Fibroblast of lung (primary cell): ENCODE results near the gene PWWP2B. TPM values are rescaled to one million over a fixed set of nuclear protein-coding genes. Genes with fewer than 3 reads are reported as not detected.

Experiments
- DNase-seq, 2 donors: peaks; one replicate each; pipeline versions ENCODE4 v3.0.0 to v3.0.0-alpha.2; 2010; ENCODE audit warnings: low read depth in 2 of 2
- H2AFZ ChIP-seq: 2 replicates; pipeline ENCODE4 v1.5.1; 2012; ENCODE audit warnings: low read length, control low read depth, inconsistent platforms
- H3K27ac ChIP-seq: 2 replicates; pipeline ENCODE4 v1.5.1; 2011; ENCODE audit warnings: low read length, control low read depth; ENCODE audit not compliant: insufficient read depth
- H3K27me3 ChIP-seq: 2 replicates; pipeline ENCODE4 v1.5.1; 2011; ENCODE audit warnings: mild to moderate bottlenecking, low read length; ENCODE audit not compliant: control insufficient read depth, insufficient read depth
- H3K36me3 ChIP-seq: 2 replicates; pipeline ENCODE4 v1.5.1; 2011; ENCODE audit warnings: low read length; ENCODE audit not compliant: control insufficient read depth, insufficient read depth
- H3K4me1 ChIP-seq: 2 replicates; pipeline ENCODE4 v1.5.1; 2011; ENCODE audit warnings: low read length; ENCODE audit not compliant: control insufficient read depth, insufficient read depth; ENCODE audit errors: extremely low read depth
- H3K4me2 ChIP-seq: 2 replicates; pipeline ENCODE4 v1.5.1; 2011; ENCODE audit warnings: low read length, control low read depth; ENCODE audit not compliant: insufficient read depth; ENCODE audit errors: extremely low read depth
- H3K4me3 ChIP-seq, 4 experiments: fragments of 200-600 bp in 1 of 4; sonication (generic) in 1 of 4; replicated peaks in 1 of 4; 2 replicates each; pipeline ENCODE4 v1.5.1; 2011 to 2016; ENCODE audit warnings: low read length in 4 of 4, low read depth in 3 of 4, mild to moderate bottlenecking in 3 of 4, control low read depth in 2 of 4, inconsistent platforms in 1 of 4, mixed read lengths in 1 of 4; ENCODE audit not compliant: insufficient read depth in 1 of 4; ENCODE audit errors: control extremely low read depth in 1 of 4
- H3K79me2 ChIP-seq: 2 replicates; pipeline ENCODE4 v1.5.1; 2012; ENCODE audit warnings: mild to moderate bottlenecking, low read length, inconsistent platforms; ENCODE audit not compliant: control insufficient read depth, insufficient read depth
- H3K9ac ChIP-seq: 2 replicates; pipeline ENCODE4 v1.5.1; 2011; ENCODE audit warnings: mild to moderate bottlenecking, low read length, control low read depth; ENCODE audit not compliant: insufficient read depth
- H3K9me3 ChIP-seq: 2 replicates; pipeline ENCODE4 v1.5.1; 2012; ENCODE audit warnings: low read depth, low read length; ENCODE audit not compliant: control insufficient read depth, insufficient read depth
- H4K20me1 ChIP-seq: 2 replicates; pipeline ENCODE4 v1.5.1; 2011; ENCODE audit warnings: low read length; ENCODE audit not compliant: control insufficient read depth, insufficient read depth; ENCODE audit errors: extremely low read depth
- EZH2 ChIP-seq: IDR thresholded peaks from 2 replicates; pipeline ENCODE4 v1.5.1; 2012; ENCODE audit warnings: low read length, control low read depth, mild to moderate bottlenecking; ENCODE audit errors: missing control alignments
- polyA plus RNA-seq, 2 donors: library from polyadenylated mRNA; depleted of rRNA in 1 of 2; stranded (reverse) in 1 of 2; unstranded in 1 of 2; fragments of >200 nt; gene quantifications; 2 replicates each; pipeline ENCODE4 v1.2.1, GENCODE V29; 2011 to 2012; ENCODE audit warnings: missing spikeins in 1 of 2
- total RNA-seq: library from RNA; depleted of rRNA; stranded (reverse); fragments of >200 nt; gene quantifications from 2 replicates; pipeline ENCODE4 v1.2.1, GENCODE V29; 2014
- TF ChIP-seq, protein P1 (sequence below), 2 donors: IDR thresholded peaks in 1 of 2; conservative IDR thresholded peaks in 1 of 2; 1 replicate in 1 of 2; 2 replicates in 1 of 2; pipeline ENCODE4 v1.5.1; 2011 to 2012; ENCODE audit warnings: low read length in 2 of 2, control low read depth in 1 of 2, inconsistent platforms in 1 of 2, low read depth in 1 of 2, mild to moderate bottlenecking in 1 of 2

The PWWP2B gene
- total and polyA plus RNA-seq, 2 donors (not counting 1 experiment from before 2014, with no cell fraction given) = 1.5 to 15.9 TPM

- Histone ChIP-seq H3K4me2 (no peak overlapping the region), H3K4me1 (no peaks in the 10 kb centered on the region), H3K27ac (no peak overlapping the region), H2AFZ (no peak overlapping the region), H3K27me3 (no peaks in the 10 kb centered on the region), H3K36me3 (peaks cover 3% of the 10 kb centered on the region), H3K4me3 (no peak overlapping the region), H3K79me2 (no peaks in the 10 kb centered on the region), H4K20me1 (no peaks in the 10 kb centered on the region), H3K9ac (no peak overlapping the region), H3K9me3 (no peaks in the 10 kb centered on the region)
- TF ChIP-seq, protein P1, sequence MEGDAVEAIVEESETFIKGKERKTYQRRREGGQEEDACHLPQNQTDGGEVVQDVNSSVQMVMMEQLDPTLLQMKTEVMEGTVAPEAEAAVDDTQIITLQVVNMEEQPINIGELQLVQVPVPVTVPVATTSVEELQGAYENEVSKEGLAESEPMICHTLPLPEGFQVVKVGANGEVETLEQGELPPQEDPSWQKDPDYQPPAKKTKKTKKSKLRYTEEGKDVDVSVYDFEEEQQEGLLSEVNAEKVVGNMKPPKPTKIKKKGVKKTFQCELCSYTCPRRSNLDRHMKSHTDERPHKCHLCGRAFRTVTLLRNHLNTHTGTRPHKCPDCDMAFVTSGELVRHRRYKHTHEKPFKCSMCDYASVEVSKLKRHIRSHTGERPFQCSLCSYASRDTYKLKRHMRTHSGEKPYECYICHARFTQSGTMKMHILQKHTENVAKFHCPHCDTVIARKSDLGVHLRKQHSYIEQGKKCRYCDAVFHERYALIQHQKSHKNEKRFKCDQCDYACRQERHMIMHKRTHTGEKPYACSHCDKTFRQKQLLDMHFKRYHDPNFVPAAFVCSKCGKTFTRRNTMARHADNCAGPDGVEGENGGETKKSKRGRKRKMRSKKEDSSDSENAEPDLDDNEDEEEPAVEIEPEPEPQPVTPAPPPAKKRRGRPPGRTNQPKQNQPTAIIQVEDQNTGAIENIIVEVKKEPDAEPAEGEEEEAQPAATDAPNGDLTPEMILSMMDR (conservative IDR thresholded peaks at IDR 0.05 in 1 of 2, IDR thresholded peaks at IDR 0.05 in 1 of 2; ENCODE audit: low read depth in 1 of 2, low read length in 2 of 2) = peak; percentile 19 to 64
- TF ChIP-seq EZH2 = no peak
- no peak for DNase-seq
These were observed 36.1 kb upstream of the PWWP2B start for GRCh38 chr10:132360766-132361447.

GRCh38 chr10:132361581-132362101 is 35.4 kb upstream of the PWWP2B start:
- Histone ChIP-seq H3K36me3 (peaks cover 6% of the 10 kb centered on the region), H3K27ac (no peak overlapping the region)

DNA sequence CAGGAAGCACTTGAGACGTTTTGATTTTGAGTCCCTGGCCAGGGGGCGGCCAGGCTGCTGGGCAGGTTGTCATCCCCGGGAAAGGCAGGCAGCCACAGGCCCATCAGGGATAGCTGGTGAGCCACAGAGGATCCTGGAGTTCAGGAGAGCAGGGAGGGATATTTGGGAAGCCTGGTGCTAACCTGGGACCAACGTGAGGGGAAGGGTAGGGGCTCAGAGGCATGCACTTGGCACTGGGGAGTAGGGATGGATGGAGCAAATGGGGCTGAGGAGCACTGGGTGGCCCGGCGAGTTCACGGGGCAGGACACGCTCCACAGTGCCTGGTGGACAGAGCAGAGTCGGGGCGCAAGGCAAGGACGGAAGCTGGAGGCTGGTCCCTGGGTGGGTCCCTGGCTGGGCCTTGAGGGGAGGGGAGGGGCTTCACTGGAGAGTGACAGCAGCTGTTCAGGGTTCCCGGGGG is 34.8 kb upstream of the PWWP2B start:
- no peak overlapping the region for H3K4me3 ChIP-seq
- H2AFZ ChIP-seq = no peak overlapping the region
- H4K20me1 ChIP-seq = no peaks in the 10 kb centered on the region
- no peak overlapping the region for H3K27ac ChIP-seq
- no peaks in the 10 kb centered on the region for H3K27me3 ChIP-seq
- H3K9ac ChIP-seq = no peak overlapping the region
- no peak overlapping the region for H3K4me2 ChIP-seq
- H3K36me3 ChIP-seq = peaks cover 6% of the 10 kb centered on the region
- no peaks in the 10 kb centered on the region for H3K9me3 ChIP-seq
- no peak for DNase-seq
- TF ChIP-seq EZH2 = no peak
- TF ChIP-seq, protein P1 (conservative IDR thresholded peaks at IDR 0.05 in 1 of 2, IDR thresholded peaks at IDR 0.05 in 1 of 2; ENCODE audit: low read depth in 1 of 2, low read length in 2 of 2) = no peak
- no peaks in the 10 kb centered on the region for H3K79me2 ChIP-seq
- H3K4me1 ChIP-seq = no peaks in the 10 kb centered on the region

More at GRCh38 chr10:132361581-132362101, 35.4 kb upstream of the PWWP2B start:
- Histone ChIP-seq H4K20me1 (no peaks in the 10 kb centered on the region), H2AFZ (no peak overlapping the region), H3K9me3 (no peaks in the 10 kb centered on the region), H3K4me2 (no peak overlapping the region), H3K79me2 (no peaks in the 10 kb centered on the region), H3K27me3 (no peaks in the 10 kb centered on the region), H3K4me1 (no peaks in the 10 kb centered on the region), H3K9ac (no peak overlapping the region), H3K4me3 (no peak overlapping the region)
- no peak for TF ChIP-seq EZH2
- TF ChIP-seq, protein P1 (conservative IDR thresholded peaks at IDR 0.05 in 1 of 2, IDR thresholded peaks at IDR 0.05 in 1 of 2; ENCODE audit: low read depth in 1 of 2, low read length in 2 of 2) = no peak
- no peak for DNase-seq
